HG03460 (cell line): ENCODE results near the gene COL4A5.

Experiments
- ATAC-seq: cut with Tn5 transposase; IDR thresholded peaks from one replicate; pipeline ENCODE4 v1.9.1; 2021; ENCODE audit not compliant: unreplicated experiment

COL4A5 gene

DNA sequence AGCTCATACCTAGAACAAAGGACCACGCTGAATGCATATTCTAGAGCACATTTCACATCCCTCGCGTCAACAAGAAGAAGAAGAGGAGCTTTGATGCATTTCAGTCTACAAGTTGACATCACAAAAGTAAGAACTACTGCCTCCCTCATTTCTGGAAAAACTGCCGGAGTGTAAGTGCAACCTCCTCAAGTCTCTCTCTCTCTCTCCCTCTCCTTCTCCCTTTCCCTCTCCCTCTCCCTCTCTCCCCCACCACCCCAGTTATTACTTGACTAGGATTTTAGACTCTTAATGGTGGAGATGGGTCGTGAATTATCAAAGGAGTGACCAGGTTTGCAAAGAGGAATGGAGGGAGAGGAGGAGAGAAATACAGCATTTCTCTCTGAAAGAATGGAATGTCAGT lies 298.1 kb downstream of the COL4A5 start:
- no peak for ATAC-seq

GRCh38 chrX:108740299-108740774 lies 300.7 kb downstream of the COL4A5 start:
- no peak for ATAC-seq
